Right cardiac atrium (tissue), 5 donors: ENCODE data around the gene ACOT6. TPM values are rescaled to one million over a fixed set of nuclear protein-coding genes. Genes with fewer than 3 reads are reported as not detected.
"Not testable (repeated sequence)": the region's sequence is repeated elsewhere in the genome, so short reads cannot be mapped to it uniquely, and the experiment has no call there.

Source experiments
- ATAC-seq, 2 donors: fragments of 200-7000 bp; cut with Tn5 transposase; one replicate each; pipeline versions ENCODE4 v1.8.0 to v1.9.1; 2020; ENCODE audit warnings: moderate library complexity in 2 of 2, mild to moderate bottlenecking in 1 of 2
- DNase-seq, 3 donors: peaks; one replicate each; pipeline ENCODE4 v3.0.0-alpha.2; 2020
- H3K27ac ChIP-seq: one replicate; pipeline ENCODE4 v1.5.1; 2013; ENCODE audit warnings: mild to moderate bottlenecking, low read length, control low read depth, moderate library complexity
- H3K27me3 ChIP-seq: one replicate; pipeline ENCODE4 v1.6.1; 2013; ENCODE audit not compliant: control insufficient read depth, insufficient read depth
- H3K4me1 ChIP-seq: one replicate; pipeline ENCODE4 v1.6.1; 2013; ENCODE audit warnings: low read length; ENCODE audit not compliant: control insufficient read depth, insufficient read depth
- H3K4me3 ChIP-seq: one replicate; pipeline ENCODE4 v1.5.1; 2013; ENCODE audit warnings: low read length, control low read depth
- H3K9me3 ChIP-seq: one replicate; pipeline ENCODE4 v1.6.1; 2013; ENCODE audit warnings: low read length; ENCODE audit not compliant: control insufficient read depth
- WGBS: extraction: QIAGEN DNeasy Blood & Tissue Kit; methylation state at CpG from one replicate; pipeline ENCODE4 v1.1.7; 2013; 5-methylcytosine and 5-hydroxymethylcytosine counted together
- intact Hi-C, 4 donors: fragments of 100-400 bp; cut with DNase I; formaldehyde crosslinking; loops; one replicate each; pipeline versions ENCODE4 v1.11.0 to v1.14.0; 2022 to 2023
- polyA plus RNA-seq: library from polyadenylated mRNA; stranded (reverse); fragments of 200-250 nt; gene quantifications from one replicate; pipeline ENCODE4 v1.2.3, GENCODE V29; 2013
- total RNA-seq, 4 donors: library from RNA; stranded (reverse); fragmentation: NEBNext Ultra II Directional; extraction: Animal tissue kit (Norgen Biotek cat#: 25700); gene quantifications; one replicate each; pipeline ENCODE4 v1.2.1, GENCODE V29; 2021
- donor health status: healthy with polysubstance abuse.
- donor health status: DM: no; HTN: yes; CAD: no.
- donor health status: DM: no; HTN: no; CAD: no.
- donor health status: DM: no; HTN: yes; CAD: no; lungs with severe emphysema.
- donor health status: DM: yes; HTN: yes; CAD: no.

The ACOT6 gene
- total and polyA plus RNA-seq, 5 donors, result not detected

DNA sequence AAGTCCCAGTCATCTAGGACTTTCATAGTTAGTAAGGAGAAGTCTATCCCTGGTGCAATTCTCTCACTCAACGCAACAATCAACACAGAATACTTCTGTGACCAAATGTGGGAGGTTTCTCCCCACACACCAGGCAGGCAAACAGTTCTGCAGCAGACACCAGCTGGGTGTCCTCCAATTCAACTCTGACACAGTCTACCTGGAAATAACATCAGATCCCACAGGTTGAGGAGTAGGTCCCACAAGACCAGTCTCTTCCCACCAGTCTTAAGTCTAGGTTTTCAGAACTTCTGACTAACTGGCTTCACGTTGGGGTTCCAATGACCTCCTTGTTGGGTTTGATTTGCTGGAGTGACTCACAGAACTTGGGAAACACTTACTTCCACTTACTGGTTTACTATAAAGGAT lies 14.8 kb downstream of the ACOT6 start:
- 88% methylated on average over 2 of the region's 2 CpGs for WGBS
- Histone ChIP-seq H3K27me3 (no peaks in the 10 kb centered on the region), H3K4me3 (no peak overlapping the region), H3K4me1 (no peaks in the 10 kb centered on the region), H3K9me3 (no peaks in the 10 kb centered on the region), H3K27ac (no peak overlapping the region)
- ATAC-seq (no peak), DNase-seq (no peak)
- intact Hi-C loops, result loop anchor here in 2 of 4 donors (10.0 kb wide), 2 partner anchors 102 to 112 kb away; no protein-coding TSS in a partner anchor

DNA sequence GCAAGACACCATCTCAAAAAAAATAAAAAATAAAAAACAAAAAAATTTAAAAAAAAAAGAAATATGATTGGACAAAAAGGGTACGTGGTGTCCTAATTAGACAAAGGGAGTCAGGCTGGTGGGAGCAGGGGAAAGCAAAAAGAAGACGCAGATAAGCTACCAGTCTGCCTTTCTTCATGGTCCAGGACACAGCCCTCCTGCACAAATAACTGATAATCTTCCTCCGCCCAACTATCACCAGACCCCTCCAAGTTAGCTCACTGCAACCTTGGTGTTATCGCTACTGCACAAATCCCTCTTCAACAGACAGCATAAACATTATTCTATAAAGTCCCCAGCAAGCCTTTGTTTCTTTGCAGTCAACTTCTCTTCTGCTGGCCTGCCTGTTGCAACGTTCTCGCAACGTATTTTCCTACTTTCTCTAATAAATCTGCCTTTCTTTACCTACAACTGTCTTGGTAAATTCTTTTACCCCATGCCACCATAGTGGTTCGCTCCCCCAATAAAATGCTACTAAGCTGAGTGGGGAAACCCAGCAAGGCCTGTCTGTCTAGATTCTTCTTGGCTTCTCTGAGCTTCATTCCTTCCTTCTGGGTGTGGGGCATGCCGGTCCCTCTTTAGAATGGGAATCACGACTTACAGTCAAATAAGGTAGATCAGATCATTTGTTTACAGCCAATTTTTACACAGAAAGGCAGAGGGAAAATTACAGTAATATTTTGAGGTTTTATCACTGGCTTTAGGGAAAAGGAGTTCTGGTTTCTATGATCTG lies 17.9 kb downstream of the ACOT6 start:
- no peaks in the 10 kb centered on the region for H3K27me3 ChIP-seq
- no peaks in the 10 kb centered on the region for H3K4me1 ChIP-seq
- no peaks in the 10 kb centered on the region for H3K9me3 ChIP-seq
- WGBS, result 75% methylated on average over 10 of the region's 10 CpGs
- DNase-seq, result no peak
- no peak for ATAC-seq
- intact Hi-C loops, result loop anchor here in 1 of 4 donors (5.0 kb wide), 1 partner anchor 123 kb away; no protein-coding TSS in a partner anchor
- H3K27ac ChIP-seq, result no peak overlapping the region
- H3K4me3 ChIP-seq, result no peak overlapping the region

DNA sequence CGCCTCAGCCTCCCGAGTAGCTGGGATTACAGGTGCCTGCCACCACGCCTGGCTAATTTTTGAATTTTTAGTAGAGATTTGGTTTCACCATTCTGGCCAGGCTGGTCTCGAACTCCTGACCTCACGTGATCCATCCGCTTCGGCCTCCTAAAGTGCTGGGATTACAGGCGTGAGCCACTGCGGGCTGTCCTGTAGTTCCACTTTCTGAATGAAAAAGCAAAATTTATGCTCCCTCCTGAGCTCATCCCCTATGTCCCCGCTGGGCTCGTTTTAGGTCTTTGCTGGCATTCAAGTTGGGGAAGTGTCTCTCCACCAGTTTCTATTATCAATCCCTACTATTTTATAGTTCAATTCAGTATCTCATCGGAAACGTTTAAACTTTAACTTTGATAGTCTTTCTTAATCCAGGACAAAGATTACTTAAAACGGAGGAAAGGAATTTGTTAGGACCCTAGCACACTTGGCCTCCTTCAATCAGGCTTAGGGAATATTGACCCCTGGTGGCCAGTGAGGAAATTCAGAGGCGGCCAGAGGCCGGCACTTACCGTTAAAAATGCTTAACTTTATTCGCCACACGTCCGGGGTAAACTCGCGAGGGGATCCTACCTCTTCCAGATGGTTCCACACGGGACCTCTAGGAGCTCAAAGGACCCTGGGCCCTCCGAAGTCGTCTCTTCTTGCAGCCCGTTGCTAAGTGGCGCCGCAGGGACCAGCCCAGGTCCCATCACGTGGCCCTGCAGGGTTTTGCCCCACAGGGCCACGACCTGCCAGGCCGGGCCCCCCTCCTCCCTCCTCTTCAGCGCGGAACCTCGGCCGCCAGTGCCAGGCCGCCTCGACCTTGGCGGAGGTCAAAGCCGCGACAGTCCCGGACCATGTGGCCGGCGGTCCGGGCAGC lies 21.0 kb downstream of the ACOT6 start:
- intact Hi-C loops, result loop anchor here in 2 of 4 donors (2.0 to 5.0 kb wide), 2 partner anchors 125 to 126 kb away; no protein-coding TSS in a partner anchor
- WGBS, result 15% methylated on average over 44 of the region's 44 CpGs
- Histone ChIP-seq H3K9me3 (no peaks in the 10 kb centered on the region), H3K4me1 (no peaks in the 10 kb centered on the region), H3K4me3 (peak overlapping the region; percentile 45), H3K27me3 (no peaks in the 10 kb centered on the region), H3K27ac (no peak overlapping the region)
- peak; percentile 88 to 90 for ATAC-seq
- DNase-seq, result peak; percentile 54 to 82 (median 79)

DNA sequence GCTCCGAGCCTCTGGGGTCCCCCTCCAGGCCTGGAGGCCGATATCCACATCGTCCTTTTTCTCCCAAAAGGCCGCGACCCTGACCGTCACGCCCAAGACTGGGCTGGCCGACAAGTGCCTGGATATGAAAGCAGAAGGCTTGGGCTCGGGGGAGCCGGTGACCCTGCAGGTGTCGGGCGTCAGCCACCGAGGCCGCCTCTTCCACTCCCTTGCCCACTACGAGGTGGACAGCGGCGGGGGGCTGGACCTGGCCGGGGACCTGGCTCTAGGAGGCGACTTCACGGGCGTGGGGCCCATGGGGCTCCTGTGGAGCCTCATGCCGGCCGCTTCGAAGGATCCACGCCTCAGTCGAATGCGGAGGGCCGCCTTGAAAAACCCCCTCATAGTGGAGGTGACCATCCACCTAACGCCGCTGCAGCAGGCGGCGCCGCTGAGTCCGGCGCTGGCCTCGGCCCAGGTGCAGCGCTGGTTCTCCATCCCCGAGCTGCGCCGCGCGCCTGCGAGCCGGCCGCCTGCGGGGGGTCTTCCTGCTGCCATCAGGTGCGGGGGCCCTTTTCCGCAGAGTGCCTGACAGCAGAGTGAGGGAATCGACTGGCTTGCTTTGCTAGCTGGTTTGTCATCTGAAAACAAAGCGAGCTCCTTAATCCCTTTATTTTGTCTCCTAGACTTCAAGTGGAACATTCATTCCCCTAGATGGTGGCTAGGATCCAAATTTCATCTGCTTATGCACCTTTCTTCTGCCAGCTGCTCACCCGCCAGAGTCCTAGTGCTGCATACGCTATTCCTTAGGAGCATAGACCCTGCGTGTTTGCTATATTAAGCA lies 21.9 kb downstream of the ACOT6 start:
- DNase-seq (peak; percentile 46 to 79 (median 76)), ATAC-seq (peak; percentile 81 to 84)
- intact Hi-C loops, result loop anchor here in 1 of 4 donors (5.0 kb wide), 1 partner anchor 127 kb away; no protein-coding TSS in a partner anchor
- H3K4me3 ChIP-seq, result peak overlapping the region; percentile 45
- 10% methylated on average over 53 of the region's 53 CpGs for WGBS
- H3K27me3 ChIP-seq, result no peaks in the 10 kb centered on the region
- no peak overlapping the region for H3K27ac ChIP-seq
- no peaks in the 10 kb centered on the region for H3K4me1 ChIP-seq
- H3K9me3 ChIP-seq, result no peaks in the 10 kb centered on the region

DNA sequence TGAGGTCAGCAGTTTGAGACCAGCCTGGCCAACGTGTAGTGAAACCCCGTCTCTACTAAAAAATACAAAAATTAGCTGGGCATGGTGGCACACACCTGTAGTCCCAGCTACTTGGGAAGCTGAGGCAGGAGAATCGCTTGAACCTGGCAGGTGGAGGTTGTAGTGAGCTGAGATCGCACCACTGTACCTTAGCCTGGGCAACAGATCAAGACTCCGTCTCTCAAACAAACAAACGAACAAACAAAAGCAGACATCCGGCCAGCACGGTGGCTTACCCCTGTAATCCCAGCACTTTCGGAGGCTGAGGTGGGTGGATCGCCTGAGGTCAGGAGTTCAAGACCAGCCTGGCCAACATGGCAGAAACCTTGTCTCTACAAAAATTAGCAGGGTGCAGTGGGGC lies 24.0 kb downstream of the ACOT6 start:
- H3K27me3 ChIP-seq, H3K4me1 ChIP-seq, H3K27ac ChIP-seq, intact Hi-C loops, DNase-seq, H3K4me3 ChIP-seq, H3K9me3 ChIP-seq, ATAC-seq: not testable (repeated sequence)
- WGBS, result 84% methylated on average over 10 of the region's 10 CpGs

DNA sequence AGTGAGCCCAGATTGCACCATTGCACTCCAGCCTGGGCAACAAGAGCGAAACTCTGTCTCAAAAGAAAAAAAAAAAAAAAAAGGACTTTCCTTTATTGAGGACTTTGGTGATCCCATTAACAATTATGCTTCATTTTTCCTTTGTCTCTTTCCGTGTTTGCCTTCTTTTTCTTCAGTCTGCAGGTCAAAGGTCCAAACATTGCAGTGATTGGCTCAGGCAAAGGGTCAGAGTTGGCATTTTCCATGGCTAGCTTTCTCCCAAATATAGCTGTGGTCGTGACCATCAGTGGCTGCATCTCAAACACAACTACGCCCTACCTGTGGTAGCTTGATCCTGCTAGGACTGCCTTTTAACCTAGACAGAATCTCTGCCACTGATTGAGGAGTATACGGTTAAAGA lies 25.5 kb downstream of the ACOT6 start:
- H3K27me3 ChIP-seq, result no peaks in the 10 kb centered on the region
- no peak overlapping the region for H3K27ac ChIP-seq
- DNase-seq (no peak), ATAC-seq (no peak)
- H3K4me3 ChIP-seq, result no peak overlapping the region
- H3K9me3 ChIP-seq, result no peaks in the 10 kb centered on the region
- intact Hi-C loops, result no loop called here
- WGBS, result 79% methylated on average over 5 of the region's 5 CpGs
- H3K4me1 ChIP-seq, result no peaks in the 10 kb centered on the region

DNA sequence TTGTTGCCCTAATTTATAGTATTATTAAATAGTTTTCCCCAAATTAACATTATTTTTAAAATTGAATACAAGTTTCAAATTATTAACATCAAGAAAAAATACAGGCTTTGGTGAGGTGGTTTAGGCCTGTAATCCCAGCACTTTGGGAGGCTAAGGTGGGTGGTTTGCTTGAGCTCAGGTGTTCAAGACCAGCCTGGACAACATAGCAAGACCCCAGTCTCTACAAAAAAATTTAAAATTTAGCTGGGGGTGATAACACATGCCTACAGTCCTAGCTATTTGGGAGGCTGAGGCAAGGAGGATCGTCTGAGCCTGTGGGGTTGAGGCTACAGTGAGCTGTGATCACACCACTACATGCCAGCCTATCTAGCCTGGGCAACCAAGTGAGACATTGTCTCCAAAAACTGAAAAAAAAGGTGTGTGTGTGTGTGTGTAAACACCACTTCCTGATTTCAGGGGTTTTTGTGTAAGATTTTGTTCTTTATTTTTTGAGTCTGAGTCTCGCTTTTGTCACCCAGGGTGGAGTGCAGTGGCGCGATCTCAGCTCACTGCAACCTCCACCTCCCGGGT lies 28.6 kb downstream of the ACOT6 start:
- intact Hi-C loops, result no loop called here
- Histone ChIP-seq H3K27ac (no peak overlapping the region), H3K4me3 (no peak overlapping the region), H3K4me1 (no peaks in the 10 kb centered on the region), H3K27me3 (no peaks in the 10 kb centered on the region), H3K9me3 (no peaks in the 10 kb centered on the region)
- WGBS, result 93% methylated on average over 5 of the region's 5 CpGs
- no peak for DNase-seq
- ATAC-seq, result no peak

DNA sequence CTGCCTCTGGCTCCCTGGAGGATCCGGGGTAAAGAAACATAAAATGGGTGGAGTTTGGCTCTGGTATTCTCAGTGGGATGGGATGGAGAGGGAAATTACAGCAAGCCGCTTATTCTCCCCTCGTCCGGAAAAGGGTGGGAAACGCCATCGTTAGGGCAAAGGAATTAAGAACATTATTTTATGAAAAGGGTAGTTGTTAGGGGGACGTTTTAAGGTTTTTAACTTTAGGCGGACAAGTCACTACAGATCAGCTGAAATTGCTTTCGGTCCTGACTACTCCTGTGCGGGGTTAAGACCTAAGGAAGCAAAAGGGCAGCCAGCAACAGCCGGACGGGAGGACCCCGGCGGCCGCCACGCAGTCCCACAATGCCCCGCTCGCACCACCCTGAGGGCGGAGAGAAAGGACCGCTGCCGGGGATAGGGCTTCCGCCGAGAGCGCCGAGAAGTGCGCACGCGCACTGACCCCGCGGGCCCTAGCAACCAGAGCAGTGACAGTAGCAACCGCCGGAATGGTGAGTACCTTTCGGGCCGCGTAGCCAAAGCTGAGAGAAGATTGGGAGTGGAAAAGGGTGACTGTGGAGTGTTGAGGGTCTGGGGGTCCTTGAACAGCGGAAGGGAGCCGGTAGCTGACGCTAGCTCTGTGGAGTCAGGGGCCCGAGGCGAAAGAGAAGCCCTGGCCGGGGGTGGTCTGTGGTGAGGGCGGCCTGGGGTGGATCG lies 32.4 kb downstream of the ACOT6 start, which contains the start of gene DNAL1:
TSS of gene DNAL1 (plus strand) at position 456 of the 717 bp plus-strand sequence. CDS start at position 510, 54 bp downstream.
- peak within 1 kb of the TSS; percentile 79 for H3K4me3 ChIP-seq
- H3K27me3 ChIP-seq, result no peaks in the 10 kb centered on the region
- ATAC-seq (peak; percentile 100), DNase-seq (peak; percentile 95 to 98 (median 98))
- intact Hi-C loops, result no loop called here
- under 1% methylated on average over 43 of the region's 43 CpGs for WGBS
- H3K27ac ChIP-seq, result peak within 1 kb of the TSS; percentile 98
- H3K4me1 ChIP-seq, result no peaks in the 10 kb centered on the region
- H3K9me3 ChIP-seq, result no peaks in the 10 kb centered on the region

DNA sequence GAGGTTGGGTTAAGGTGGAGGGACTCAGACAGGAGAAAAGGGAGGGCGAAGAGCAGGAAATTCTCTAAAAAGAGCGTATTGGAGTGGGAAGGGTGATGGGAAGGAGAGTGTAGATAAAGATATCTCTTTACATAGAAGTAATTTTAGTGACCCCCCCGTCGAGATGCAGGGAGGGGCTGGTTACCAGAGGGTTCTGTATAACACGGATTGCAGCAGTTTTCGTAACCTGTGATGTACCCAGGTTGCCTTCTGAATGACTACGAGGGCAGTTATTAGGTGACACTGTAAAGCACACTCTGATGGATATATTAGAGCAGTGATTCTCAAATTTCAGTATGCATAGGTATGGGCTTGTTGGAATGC lies 32.9 kb downstream of the ACOT6 start:
- peak overlapping the region; percentile 98 for H3K27ac ChIP-seq
- 4% methylated on average over 7 of the region's 7 CpGs for WGBS
- intact Hi-C loops, result no loop called here
- peak overlapping the region; percentile 79 for H3K4me3 ChIP-seq
- no peaks in the 10 kb centered on the region for H3K4me1 ChIP-seq
- DNase-seq (no peak), ATAC-seq (no peak)
- H3K9me3 ChIP-seq, result no peaks in the 10 kb centered on the region
- H3K27me3 ChIP-seq, result no peaks in the 10 kb centered on the region

DNA sequence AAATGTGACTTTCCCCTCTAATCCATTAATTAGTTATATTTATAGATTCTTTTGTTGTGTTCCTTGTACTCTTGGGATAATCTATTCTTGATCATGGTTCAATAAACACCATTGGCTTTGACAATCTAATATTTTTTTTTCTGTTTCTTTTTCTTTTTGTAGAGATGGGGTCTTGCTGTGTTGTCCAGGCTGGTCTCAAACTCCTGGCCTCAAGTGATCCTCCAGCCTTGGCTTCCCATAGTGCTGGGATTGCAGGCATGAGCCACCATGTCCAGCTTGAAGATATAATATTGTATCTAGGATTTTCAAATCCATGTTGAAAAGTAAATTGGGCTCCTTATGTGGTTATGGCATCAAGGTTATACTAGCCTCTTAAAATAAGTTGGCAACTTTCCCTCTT lies 38.7 kb downstream of the ACOT6 start:
- Histone ChIP-seq H3K27me3 (no peaks in the 10 kb centered on the region), H3K4me3 (no peak overlapping the region), H3K4me1 (no peaks in the 10 kb centered on the region), H3K9me3 (no peaks in the 10 kb centered on the region), H3K27ac (no peak overlapping the region)
- intact Hi-C loops, result no loop called here
- DNase-seq (no peak), ATAC-seq (no peak)
